Embryonic facial prominence (tissue), 1 donor: ENCODE results near the gene TMEM132E.
A peak's percentile ranks its signal among the peaks of the same experiment; 100 is the strongest.

Experiments
- DNase-seq: peaks from one replicate; pipeline ENCODE4 v3.0.0-alpha.2; 2016; ENCODE audit errors: extremely low spot score

Gene TMEM132E

GRCh38 chr17:34601416-34601815 is 22.0 kb downstream of the TMEM132E start:
- DNase-seq, result no peak

DNA sequence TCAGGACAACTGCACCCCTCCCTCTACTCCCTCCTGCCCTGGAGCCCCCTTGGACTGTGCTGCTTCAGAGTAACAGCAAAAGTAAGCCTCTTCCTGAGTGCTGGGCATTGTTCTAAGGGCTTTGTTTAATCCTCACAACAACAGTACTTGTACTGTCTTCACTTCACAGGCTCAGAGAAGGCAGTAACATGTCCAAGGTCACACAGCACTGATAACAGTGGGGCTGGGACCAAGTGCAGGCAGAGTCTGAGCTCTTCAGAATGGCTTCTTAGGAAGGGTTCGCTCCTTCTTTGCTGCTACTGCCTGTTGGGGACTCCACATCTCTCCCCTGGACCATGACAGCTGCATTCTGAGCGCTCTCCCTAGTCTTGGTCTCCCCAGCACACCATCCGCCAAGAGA is 24.6 kb downstream of the TMEM132E start:
- no peak for DNase-seq

DNA sequence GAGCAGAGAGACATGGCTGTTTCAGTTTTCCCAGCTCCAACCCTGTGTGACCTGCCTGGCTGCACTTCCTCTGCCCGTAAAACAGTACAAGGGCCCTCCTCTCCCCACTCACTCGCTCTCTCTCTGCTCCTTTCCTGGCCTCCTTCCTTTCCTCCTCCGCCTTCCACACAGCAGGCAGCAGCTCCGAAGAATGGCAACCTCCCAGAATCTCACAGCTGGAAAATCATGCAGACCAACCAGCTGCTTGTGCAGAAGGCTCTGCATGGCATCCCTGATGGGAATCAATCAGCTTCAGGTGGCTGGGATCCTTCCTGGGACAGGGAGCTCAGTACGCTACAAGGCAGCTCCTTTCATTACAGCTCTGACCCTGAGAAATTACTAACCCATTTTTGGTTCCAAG is 27.4 kb downstream of the TMEM132E start:
- DNase-seq, result no peak

- no peak for DNase-seq
Observed at GRCh38 chr17:34607917-34608316, 28.5 kb downstream of the TMEM132E start.

DNA sequence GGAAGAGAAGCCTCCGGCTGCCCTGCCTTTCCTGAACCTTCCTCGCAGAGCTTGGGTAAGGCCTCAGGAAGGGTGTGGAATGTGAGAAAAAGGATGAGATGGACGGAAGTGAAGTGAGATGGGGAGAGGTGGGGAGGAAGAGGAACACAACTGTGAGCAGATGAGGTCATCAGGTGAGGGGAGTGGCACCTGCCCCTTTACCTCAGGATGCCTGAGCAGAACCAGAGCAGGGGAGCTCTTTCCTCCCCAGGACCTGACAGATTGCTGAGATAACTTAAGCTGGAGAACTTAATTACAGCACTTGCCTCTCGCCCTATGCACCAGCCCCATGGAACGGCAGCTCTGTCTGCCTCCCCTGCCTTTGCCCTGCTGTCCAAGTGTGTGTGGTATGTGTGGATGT is 29.8 kb downstream of the TMEM132E start:
- DNase-seq, result no peak

DNA sequence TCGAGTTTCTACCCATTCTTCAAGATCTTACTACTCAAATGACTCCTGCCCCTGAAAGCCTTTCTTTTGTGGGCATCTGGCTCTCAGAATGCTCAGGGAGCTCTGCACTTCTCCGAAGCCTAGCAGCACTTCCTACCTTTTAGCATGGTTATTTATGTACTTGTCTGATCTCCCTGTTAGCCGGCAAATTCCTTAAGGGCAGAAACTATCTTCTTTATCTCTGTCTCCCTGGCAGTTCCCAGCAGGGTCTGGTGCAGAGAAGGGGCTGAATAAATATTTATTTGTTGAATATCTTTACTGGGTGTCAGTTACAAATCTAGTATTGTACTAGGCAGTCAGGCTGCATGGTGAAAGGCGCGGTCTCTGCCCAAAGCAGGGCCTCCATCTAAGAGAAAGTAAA is 30.7 kb downstream of the TMEM132E start:
- DNase-seq, result no peak

GRCh38 chr17:34610506-34610905 is 31.1 kb downstream of the TMEM132E start:
- no peak for DNase-seq

GRCh38 chr17:34613064-34614019 is 34.0 kb downstream of the TMEM132E start:
- peak; percentile 9 for DNase-seq

- DNase-seq, result no peak
Observed at GRCh38 chr17:34614698-34615097, 35.3 kb downstream of the TMEM132E start.

- no peak for DNase-seq
Observed at GRCh38 chr17:34615326-34615725, 35.9 kb downstream of the TMEM132E start.

GRCh38 chr17:34616148-34616547 is 36.8 kb downstream of the TMEM132E start:
- peak; percentile 7 for DNase-seq

DNA sequence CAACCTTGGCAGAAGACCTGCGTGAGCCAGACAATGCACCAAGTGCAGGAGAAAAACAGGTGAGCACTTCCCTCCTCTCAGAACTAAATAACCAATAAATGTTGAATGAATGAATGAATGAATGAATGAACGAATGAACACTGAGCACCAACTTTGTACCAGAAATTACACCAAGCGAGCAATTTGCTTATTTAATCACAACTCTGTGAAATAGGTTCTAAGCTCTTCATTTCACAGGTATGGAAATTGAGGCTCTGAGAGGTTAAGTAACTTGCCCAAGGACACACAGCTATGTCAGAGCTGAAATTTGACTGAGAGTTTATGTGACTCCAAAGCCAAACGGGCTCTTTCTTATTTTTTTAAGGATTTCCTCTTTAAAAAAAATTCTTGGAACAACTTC is 38.0 kb downstream of the TMEM132E start:
- no peak for DNase-seq

GRCh38 chr17:34619687-34620217 is 40.4 kb downstream of the TMEM132E start:
- no peak for DNase-seq

- DNase-seq, result no peak
Observed at GRCh38 chr17:34620458-34620857, 41.1 kb downstream of the TMEM132E start.

- no peak for DNase-seq
Observed at GRCh38 chr17:34622862-34623623, 43.7 kb downstream of the TMEM132E start.

GRCh38 chr17:34623856-34624766 is 44.7 kb downstream of the TMEM132E start:
- no peak for DNase-seq

DNA sequence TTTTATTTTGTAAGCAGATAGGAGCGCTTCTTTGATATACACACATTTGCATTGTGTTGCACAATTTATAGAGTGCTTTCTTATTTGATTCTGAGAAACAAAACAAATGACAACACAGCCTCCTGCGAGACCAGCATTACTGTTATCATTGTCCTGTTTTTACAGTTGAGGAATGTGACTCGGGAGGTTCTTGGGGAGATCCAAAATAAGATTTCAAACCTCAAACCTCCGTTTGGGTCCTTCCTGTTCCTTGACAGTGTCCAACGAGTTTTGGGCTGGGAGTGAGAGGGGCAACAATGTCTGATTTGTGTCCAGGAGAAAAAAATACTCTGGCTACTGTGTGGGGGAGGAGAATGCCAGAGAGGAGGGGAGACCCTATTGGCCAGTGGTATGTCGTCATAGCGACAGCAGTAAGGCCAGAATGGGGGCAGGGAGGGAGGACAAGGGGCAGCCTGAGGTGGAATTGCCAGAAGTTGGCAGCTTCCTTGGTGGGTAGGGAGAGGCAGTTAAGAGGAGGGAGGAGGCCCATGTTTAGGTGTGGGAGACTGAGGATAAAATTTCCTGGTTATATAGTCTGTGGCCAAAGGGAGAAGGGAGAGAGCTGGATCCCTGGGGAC is 45.5 kb downstream of the TMEM132E start:
- DNase-seq, result no peak

DNA sequence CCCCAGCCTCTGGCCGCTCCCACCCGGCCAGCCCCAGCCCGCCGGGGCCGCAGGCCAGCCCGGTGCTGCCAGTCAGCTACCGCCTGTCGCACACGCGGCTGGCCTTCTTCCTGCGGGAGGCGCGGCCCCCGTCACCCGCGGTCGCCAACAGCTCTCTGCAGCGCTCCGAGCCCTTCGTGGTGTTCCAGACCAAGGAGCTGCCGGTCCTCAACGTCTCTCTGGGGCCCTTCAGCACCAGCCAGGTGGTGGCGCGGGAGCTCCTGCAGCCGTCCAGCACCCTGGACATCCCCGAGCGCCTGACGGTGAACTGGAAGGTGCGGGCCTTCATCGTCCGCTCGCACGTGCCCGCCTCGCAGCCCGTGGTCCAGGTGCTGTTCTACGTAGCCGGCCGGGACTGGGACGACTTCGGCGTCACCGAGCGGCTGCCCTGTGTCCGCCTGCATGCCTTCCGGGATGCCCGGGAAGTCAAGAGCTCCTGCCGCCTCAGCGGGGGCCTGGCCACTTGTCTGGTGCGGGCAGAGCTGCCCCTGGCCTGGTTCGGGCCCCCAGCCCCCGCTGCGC is 46.8 kb downstream of the TMEM132E start:
- no peak for DNase-seq

GRCh38 chr17:34628879-34629278 is 49.5 kb downstream of the TMEM132E start:
- DNase-seq, result no peak

- no peak for DNase-seq
Observed at GRCh38 chr17:34633351-34633750, 54.0 kb downstream of the TMEM132E start.

DNA sequence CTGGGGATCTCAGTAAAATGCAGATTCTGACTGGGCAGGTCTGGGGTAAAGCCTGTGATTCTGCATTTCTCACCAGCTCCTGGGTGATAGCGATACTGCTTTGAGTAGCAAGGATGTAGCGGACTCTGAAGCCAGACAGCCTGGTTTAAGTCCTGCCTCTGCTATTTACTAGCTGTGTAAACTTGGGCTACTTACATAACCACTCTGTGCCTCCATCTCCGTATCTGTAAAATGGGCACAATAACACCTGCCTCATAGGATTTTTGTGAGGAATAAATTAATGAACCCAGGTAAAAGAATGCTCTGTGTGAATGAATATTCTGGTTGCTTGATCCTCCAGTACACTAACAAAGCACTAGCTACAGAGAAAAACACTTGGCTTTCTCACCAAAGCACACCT is 54.4 kb downstream of the TMEM132E start:
- no peak for DNase-seq
